ENCODE results near the gene CHRNA1. TPM values are rescaled to one million over a fixed set of nuclear protein-coding genes. Genes with fewer than 3 reads are reported as not detected.

CHRNA1 gene
- total RNA-seq, 1 experiment from 2014 or later, result not detected

- Mint-ChIP-seq H3K4me3 (ENCODE audit: unreplicated experiment) (no peak overlapping the region), H3K9me3 (ENCODE audit: unreplicated experiment) (no peaks in the 10 kb centered on the region), H3K27me3 (ENCODE audit: insufficient read depth, unreplicated experiment) (peaks cover 19% of the 10 kb centered on the region), H3K36me3 (ENCODE audit: insufficient read depth, unreplicated experiment) (no peaks in the 10 kb centered on the region), H3K4me1 (ENCODE audit: insufficient read depth, unreplicated experiment) (no peaks in the 10 kb centered on the region), H3K27ac (ENCODE audit: low read depth, unreplicated experiment) (no peak overlapping the region)
- intact Hi-C loops (cut with micrococcal nuclease), result loop anchor here (5.0 kb wide), 1 partner anchor 1394 kb away; the partner anchor contains the start of gene HOXD12
- POLR2A ChIA-PET, result no interaction called here
- BruUV-seq (replicated peaks), result no TSS peak
- DNase-seq (ENCODE audit: unreplicated experiment), result no peak
- CTCF ChIA-PET, result interaction anchor here (1.9 kb wide), 1 partner anchor 15 kb away, joined by 9 read pairs; no protein-coding TSS in a partner anchor
- no peak for TF ChIP-seq CTCF (IDR thresholded peaks at IDR 0.05; ENCODE audit: unreplicated experiment)
Observed at GRCh38 chr2:174703430-174703829, 60.8 kb downstream of the CHRNA1 start.

- H3K9me3 Mint-ChIP-seq (ENCODE audit: unreplicated experiment), result no peaks in the 10 kb centered on the region
- no peak for DNase-seq (ENCODE audit: unreplicated experiment)
- ChIA-PET CTCF (interaction anchor here (0.6 to 4.5 kb wide), 4 partner anchors 11 to 713 kb away, joined by 3 to 32 read pairs (median 8); no protein-coding TSS in a partner anchor), POLR2A (no interaction called here)
- no peaks in the 10 kb centered on the region for H3K4me1 Mint-ChIP-seq (ENCODE audit: insufficient read depth, unreplicated experiment)
- peaks cover 19% of the 10 kb centered on the region for H3K27me3 Mint-ChIP-seq (ENCODE audit: insufficient read depth, unreplicated experiment)
- no peak overlapping the region for H3K27ac Mint-ChIP-seq (ENCODE audit: low read depth, unreplicated experiment)
- no peak for TF ChIP-seq CTCF (IDR thresholded peaks at IDR 0.05; ENCODE audit: unreplicated experiment)
- intact Hi-C loops (cut with micrococcal nuclease), result loop anchor here (5.0 kb wide), 1 partner anchor 1395 kb away; the partner anchor contains the start of gene HOXD12
- no TSS peak for BruUV-seq (replicated peaks)
- no peaks in the 10 kb centered on the region for H3K36me3 Mint-ChIP-seq (ENCODE audit: insufficient read depth, unreplicated experiment)
- H3K4me3 Mint-ChIP-seq (ENCODE audit: unreplicated experiment), result no peak overlapping the region
Observed at GRCh38 chr2:174702541-174702940, 61.7 kb downstream of the CHRNA1 start.

- H3K27me3 Mint-ChIP-seq (ENCODE audit: insufficient read depth, unreplicated experiment), result peaks cover 7% of the 10 kb centered on the region
- peaks cover 5% of the 10 kb centered on the region for H3K4me1 Mint-ChIP-seq (ENCODE audit: insufficient read depth, unreplicated experiment)
- peak; percentile 70 for DNase-seq (ENCODE audit: unreplicated experiment)
- no peaks in the 10 kb centered on the region for H3K36me3 Mint-ChIP-seq (ENCODE audit: insufficient read depth, unreplicated experiment)
- peak; percentile 65 for TF ChIP-seq CTCF (IDR thresholded peaks at IDR 0.05; ENCODE audit: unreplicated experiment)
- ChIA-PET CTCF (interaction anchor here (0.5 to 7.4 kb wide), 46 partner anchors 9 to 1388 kb away, joined by 3 to 110 read pairs (median 4); partner anchors contain the start of gene CHN1), POLR2A (interaction anchor here (0.7 to 1.0 kb wide), 2 partner anchors 238 to 1398 kb away, joined by 3 read pairs; no protein-coding TSS in a partner anchor)
- no TSS peak for BruUV-seq (replicated peaks)
- no peak overlapping the region for H3K27ac Mint-ChIP-seq (ENCODE audit: low read depth, unreplicated experiment)
- H3K4me3 Mint-ChIP-seq (ENCODE audit: unreplicated experiment), result no peak overlapping the region
- H3K9me3 Mint-ChIP-seq (ENCODE audit: unreplicated experiment), result no peaks in the 10 kb centered on the region
- intact Hi-C loops (cut with micrococcal nuclease), result loop anchor here (2.0 to 5.0 kb wide), 4 partner anchors 49 to 1397 kb away; partner anchors contain the start of gene HOXD12
Observed at GRCh38 chr2:174699993-174700766, 64.1 kb downstream of the CHRNA1 start.

Other genes starting within 250 kb of the CHRNA1 start
- 6.0 and 6.2 TPM in 2 replicates for gene WIPF1, start 166.7 kb downstream of the CHRNA1 start, total RNA-seq (2022)
- 4.4 and 6.0 TPM in 2 replicates for gene CHN1, start 240.9 kb upstream of the CHRNA1 start, total RNA-seq (2022)

All from MCF 10A (cell line).